Lower leg skin (tissue), 3 donors: Measurements from ENCODE around the gene PDZRN4.

Experiments used
- POLR2A ChIP-seq, 2 donors: fragments of 450-650 bp; IDR thresholded peaks; one replicate each; pipeline ENCODE4 v1.6.1; 2016 to 2017; ENCODE audit warnings: antibody characterized with exemption in 2 of 2, mild to moderate bottlenecking in 1 of 2, moderate library complexity in 1 of 2
- TF ChIP-seq, protein P1 (sequence below), 3 donors: fragments of 450-650 bp; IDR thresholded peaks; one replicate each; pipeline ENCODE4 v1.5.1; 2016; ENCODE audit warnings: antibody characterized with exemption in 3 of 3, mild to moderate bottlenecking in 3 of 3, moderate library complexity in 2 of 3

- TF ChIP-seq, protein P1, sequence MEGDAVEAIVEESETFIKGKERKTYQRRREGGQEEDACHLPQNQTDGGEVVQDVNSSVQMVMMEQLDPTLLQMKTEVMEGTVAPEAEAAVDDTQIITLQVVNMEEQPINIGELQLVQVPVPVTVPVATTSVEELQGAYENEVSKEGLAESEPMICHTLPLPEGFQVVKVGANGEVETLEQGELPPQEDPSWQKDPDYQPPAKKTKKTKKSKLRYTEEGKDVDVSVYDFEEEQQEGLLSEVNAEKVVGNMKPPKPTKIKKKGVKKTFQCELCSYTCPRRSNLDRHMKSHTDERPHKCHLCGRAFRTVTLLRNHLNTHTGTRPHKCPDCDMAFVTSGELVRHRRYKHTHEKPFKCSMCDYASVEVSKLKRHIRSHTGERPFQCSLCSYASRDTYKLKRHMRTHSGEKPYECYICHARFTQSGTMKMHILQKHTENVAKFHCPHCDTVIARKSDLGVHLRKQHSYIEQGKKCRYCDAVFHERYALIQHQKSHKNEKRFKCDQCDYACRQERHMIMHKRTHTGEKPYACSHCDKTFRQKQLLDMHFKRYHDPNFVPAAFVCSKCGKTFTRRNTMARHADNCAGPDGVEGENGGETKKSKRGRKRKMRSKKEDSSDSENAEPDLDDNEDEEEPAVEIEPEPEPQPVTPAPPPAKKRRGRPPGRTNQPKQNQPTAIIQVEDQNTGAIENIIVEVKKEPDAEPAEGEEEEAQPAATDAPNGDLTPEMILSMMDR (IDR thresholded peaks at IDR 0.05), result no peak
- TF ChIP-seq POLR2A (IDR thresholded peaks at IDR 0.05), result no peak
Measured at GRCh38 chr12:41468756-41469155, 280.6 kb downstream of the PDZRN4 start.
